ENCODE data around the gene DR1. TPM values are rescaled to one million over a fixed set of nuclear protein-coding genes. Genes with fewer than 3 reads are reported as not detected.

The DR1 gene
- total and polyA plus RNA-seq, 2 of the 8 experiments (the other 6 are each of a cell fraction or from before 2014, with no cell fraction given) = 13.1 to 62.3 TPM

- Histone ChIP-seq H3K79me2 (ENCODE audit: control insufficient read depth in 1 of 2, insufficient read depth in 2 of 2, low read length in 2 of 2) (no peaks in the 10 kb centered on the region), H3K4me2 (ENCODE audit: insufficient read depth in 1 of 2, low read depth in 2 of 2, low read length in 2 of 2) (no peak overlapping the region), H4K8ac (ENCODE audit: extremely low read depth, insufficient read depth, low read length) (no peak overlapping the region), H3K23me2 (ENCODE audit: low read depth, low read length) (no peaks in the 10 kb centered on the region), H3K4me1 (replicated peaks in 1 of 4; ENCODE audit: control insufficient read depth in 3 of 4, insufficient read depth in 4 of 4, low read length in 3 of 4) (no peaks in the 10 kb centered on the region), H2BK5ac (ENCODE audit: low read depth, low read length) (no peak overlapping the region), H2AFZ (ENCODE audit: low read length) (no peak overlapping the region), H3K18ac (ENCODE audit: extremely low read depth, low read length) (no peak overlapping the region), H3K36me3 (ENCODE audit: control insufficient read depth in 2 of 4, insufficient read depth in 4 of 4, low read length in 3 of 4) (no peaks in the 10 kb centered on the region), H3K27me3 (replicated peaks in 1 of 4; ENCODE audit: control insufficient read depth in 3 of 4, extremely low read depth in 1 of 4, insufficient read depth in 3 of 4, low read length in 3 of 4) (no peaks in the 10 kb centered on the region), H2BK120ac (replicated peaks; ENCODE audit: low read depth, low read length) (no peak overlapping the region), H3K14ac (ENCODE audit: insufficient read length) (no peak overlapping the region), H2BK20ac (ENCODE audit: low read length) (no peak overlapping the region), H2BK12ac (ENCODE audit: low read depth, low read length) (no peak overlapping the region), H3K23ac (ENCODE audit: insufficient read length) (no peak overlapping the region), H3K9me3 (ENCODE audit: insufficient read depth in 2 of 2, low read depth in 1 of 2, low read length in 1 of 2) (no peaks in the 10 kb centered on the region), H3K4me3 (ENCODE audit: extremely low read depth in 1 of 4, insufficient read depth in 2 of 4, low read depth in 3 of 4, low read length in 4 of 4) (no peak overlapping the region), H4K20me1 (replicated peaks in 1 of 2; ENCODE audit: control insufficient read depth in 1 of 2, insufficient read depth in 2 of 2, low read length in 2 of 2) (no peaks in the 10 kb centered on the region), H4K91ac (replicated peaks; ENCODE audit: insufficient read length, low read length) (no peak overlapping the region), H3K4ac (replicated peaks; ENCODE audit: insufficient read length, low read depth, low read length) (no peak overlapping the region), H4K5ac (ENCODE audit: insufficient read length, low read depth, low read length) (no peak overlapping the region), H3K56ac (replicated peaks; ENCODE audit: insufficient read length, low read depth, low read length) (no peak overlapping the region), H3K27ac (ENCODE audit: low read depth, low read length) (no peak overlapping the region), H3K79me1 (ENCODE audit: low read depth, low read length) (no peaks in the 10 kb centered on the region), H3K9ac (replicated peaks in 1 of 4; ENCODE audit: extremely low read depth in 1 of 4, low read depth in 3 of 4, low read length in 3 of 4) (no peak overlapping the region), H2BK15ac (ENCODE audit: low read length) (no peak overlapping the region), H2AK5ac (ENCODE audit: low read depth, low read length) (no peak overlapping the region)
- POLR2A ChIA-PET (ENCODE audit: partially characterized antibody) = no interaction called here
- TF ChIP-seq KDM1A (IDR thresholded peaks at IDR 0.05; ENCODE audit: borderline replicate concordance, low read length) (no peak), BCL11A (IDR thresholded peaks at IDR 0.05; ENCODE audit: low read depth in 2 of 2, low read length in 2 of 2) (no peak), ZNF274 (IDR thresholded peaks at IDR 0.05; ENCODE audit: borderline replicate concordance, extremely low read depth, low read length) (no peak), CREB1 (IDR thresholded peaks at IDR 0.05) (no peak), RXRA (IDR thresholded peaks at IDR 0.05; ENCODE audit: insufficient read depth, low read depth, low read length) (no peak), SUZ12 (IDR thresholded peaks at IDR 0.05; ENCODE audit: low read length) (no peak), TEAD4 (IDR thresholded peaks at IDR 0.05; ENCODE audit: low read depth, low read length) (no peak), TCF12 (IDR thresholded peaks at IDR 0.05; ENCODE audit: low read depth, low read length) (no peak), TBP (IDR thresholded peaks at IDR 0.05; ENCODE audit: low read depth, low read length) (no peak), RAD21 (IDR thresholded peaks at IDR 0.05 in 1 of 2, conservative IDR thresholded peaks at IDR 0.05 in 1 of 2; ENCODE audit: low read depth in 2 of 2, low read length in 2 of 2) (no peak), CEBPB (IDR thresholded peaks at IDR 0.05; ENCODE audit: low read depth, low read length) (no peak), CBX8 (IDR thresholded peaks at IDR 0.05; ENCODE audit: borderline replicate concordance, low read depth, low read length) (no peak), RBBP5 (IDR thresholded peaks at IDR 0.05; ENCODE audit: borderline replicate concordance, low read depth, low read length) (no peak), JUN (IDR thresholded peaks at IDR 0.05; ENCODE audit: low read depth, low read length) (no peak)
- 72% methylated on average over 4 of the region's 4 CpGs; no CpG with 5 or more reads in 1 of the 2 experiments for WGBS, 2 experiments (ENCODE audit: extremely low coverage in 1 of 2, insufficient coverage in 1 of 2, insufficient read length in 1 of 2, insufficient replicate concordance in 2 of 2, low coverage in 1 of 2, low lambda C conversion rate in 2 of 2, missing lambda C conversion rate in 1 of 2)
- no peak for DNase-seq (ENCODE audit: low read depth in 1 of 2, low spot score in 2 of 2)
- FAIRE-seq = no peak
- CTCF ChIA-PET (ENCODE audit: partially characterized antibody) = no interaction called here
Observed at GRCh38 chr1:93313026-93313425, 32.7 kb upstream of the DR1 start.
